ENCODE results near the gene AP4S1.

DNA sequence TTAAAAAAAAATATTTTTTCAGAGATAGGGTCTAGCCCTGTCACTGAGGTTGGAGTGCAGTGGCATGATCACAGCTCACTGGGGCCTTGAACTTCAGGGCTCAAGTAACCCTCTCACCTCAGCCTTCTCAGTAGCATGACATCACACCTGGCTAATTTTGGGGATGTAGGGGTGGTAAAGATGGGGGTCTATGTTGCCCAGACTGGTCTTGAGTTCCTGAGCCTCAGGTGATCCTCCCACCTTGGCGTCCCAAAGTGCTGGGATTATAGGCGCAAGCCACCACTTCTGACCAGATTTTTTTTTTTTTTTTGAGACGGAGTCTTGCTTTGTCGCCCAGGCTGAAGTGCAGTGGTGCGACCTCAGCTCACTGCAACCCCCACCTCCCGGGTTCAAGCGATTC, 101.2 kb downstream of the AP4S1 start:
- no peak for TF ChIP-seq GATA2 (IDR thresholded peaks at IDR 0.05; ENCODE audit: low read depth, low read length)
- TF ChIP-seq GATA3 (IDR thresholded peaks at IDR 0.05; ENCODE audit: low read depth, low read length) = no peak
